GM19099 (cell line): ENCODE measurements around the gene CFAP20.
A peak's percentile ranks its signal among the peaks of the same experiment; 100 is the strongest.

Experiments
- POLR2A ChIP-seq: IDR thresholded peaks from 3 replicates; pipeline ENCODE4 v1.6.1; 2011; ENCODE audit warnings: low read depth; ENCODE audit not compliant: insufficient read length; ENCODE audit errors: extremely low read depth

CFAP20 gene

DNA sequence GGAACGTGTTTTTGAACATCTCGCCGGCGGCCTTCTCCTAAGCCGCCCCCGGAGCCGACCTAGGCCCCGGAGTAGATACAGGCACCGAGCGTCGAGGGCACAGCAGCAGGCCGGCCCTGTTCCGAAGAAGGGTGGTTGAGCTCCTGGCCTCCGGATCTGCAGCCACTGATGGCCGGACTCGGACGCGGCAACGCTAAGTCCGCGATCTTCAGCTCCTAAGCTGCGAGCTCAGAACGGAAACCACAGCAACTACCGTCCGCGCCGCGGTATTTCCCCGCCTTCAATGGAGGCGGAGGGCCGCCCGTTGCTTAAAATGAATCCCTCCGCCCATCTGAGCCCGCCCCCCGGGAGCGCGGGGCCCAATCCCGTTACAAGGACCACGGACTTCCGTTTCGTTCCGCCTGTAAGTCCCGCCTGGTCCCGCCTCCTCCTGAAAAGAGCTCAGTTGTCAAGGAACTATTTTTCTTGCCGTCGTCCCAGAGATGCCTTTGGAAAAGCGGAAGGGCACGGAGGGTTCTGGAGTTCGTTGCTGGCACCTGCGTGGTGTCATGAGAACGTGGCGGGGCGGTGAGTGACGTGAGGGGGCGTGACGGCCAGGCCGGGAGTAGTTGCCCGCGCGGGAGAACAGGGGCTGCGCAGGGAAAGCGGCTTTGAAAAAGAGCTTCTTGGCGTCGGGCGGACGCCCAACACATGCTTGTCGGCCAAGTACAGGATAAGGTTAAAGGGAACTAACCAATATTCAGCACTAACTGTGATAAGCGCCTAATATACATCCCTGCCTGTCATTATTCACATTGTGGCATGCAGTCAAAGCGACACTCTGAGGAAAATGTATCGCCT lies at the start of gene CFAP20:
CFAP20 (minus strand) TSS at position 285 of the 840 bp plus-strand sequence; CDS start at position 19, 266 bp downstream.
- TF ChIP-seq POLR2A, result peak; percentile 88

DNA sequence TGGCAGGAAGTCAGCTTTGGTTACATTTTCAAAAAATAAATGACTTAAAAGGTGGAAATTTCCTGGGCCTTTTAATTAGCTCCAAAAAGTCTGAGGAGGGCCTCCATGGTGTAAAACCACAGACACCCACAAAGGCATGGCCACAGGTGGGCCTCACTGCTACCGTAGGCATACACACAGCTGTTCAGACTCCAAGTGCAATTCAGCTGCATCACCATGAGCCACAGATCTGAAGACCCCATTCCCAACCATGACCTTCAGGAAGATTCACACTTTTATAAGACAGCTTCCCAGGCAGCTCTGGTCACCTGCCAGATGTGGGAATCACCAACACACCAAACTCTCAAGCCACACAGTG lies 48.2 kb upstream of the CFAP20 start:
- no peak for TF ChIP-seq POLR2A

DNA sequence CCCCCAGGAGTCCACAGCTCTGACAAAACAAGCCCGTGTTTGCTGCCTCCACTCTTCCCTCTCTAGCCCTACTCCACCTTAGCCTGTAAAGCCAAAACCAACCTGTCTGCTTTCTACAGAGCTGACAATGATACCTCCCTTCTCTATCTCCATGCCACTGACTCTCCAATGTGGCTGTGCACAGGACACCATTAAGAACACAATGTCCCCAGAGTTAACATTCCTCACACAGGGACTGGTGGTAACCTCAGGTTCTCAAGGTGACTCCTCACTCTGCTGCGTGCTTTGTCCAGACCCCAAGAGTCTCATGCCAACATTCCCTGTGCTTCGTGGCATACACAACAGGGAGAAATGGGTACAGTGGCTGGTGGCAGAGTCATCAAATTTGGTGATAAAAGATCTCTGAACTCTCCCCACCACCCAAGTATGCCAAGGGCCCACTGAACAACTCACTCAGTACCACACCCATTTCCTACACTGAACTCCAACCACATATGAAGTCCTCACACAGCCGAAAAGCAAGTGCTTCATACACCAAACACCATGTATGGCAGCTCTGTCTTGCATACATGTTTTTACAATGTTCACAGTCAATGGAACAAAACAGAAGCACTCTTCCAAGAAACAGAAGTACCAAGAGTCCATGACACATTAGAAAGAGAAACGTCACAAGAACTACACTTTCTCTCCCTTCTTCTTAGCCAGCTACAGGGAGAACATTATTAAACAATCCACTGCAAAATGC lies 47.6 kb upstream of the CFAP20 start:
- no peak for TF ChIP-seq POLR2A

DNA sequence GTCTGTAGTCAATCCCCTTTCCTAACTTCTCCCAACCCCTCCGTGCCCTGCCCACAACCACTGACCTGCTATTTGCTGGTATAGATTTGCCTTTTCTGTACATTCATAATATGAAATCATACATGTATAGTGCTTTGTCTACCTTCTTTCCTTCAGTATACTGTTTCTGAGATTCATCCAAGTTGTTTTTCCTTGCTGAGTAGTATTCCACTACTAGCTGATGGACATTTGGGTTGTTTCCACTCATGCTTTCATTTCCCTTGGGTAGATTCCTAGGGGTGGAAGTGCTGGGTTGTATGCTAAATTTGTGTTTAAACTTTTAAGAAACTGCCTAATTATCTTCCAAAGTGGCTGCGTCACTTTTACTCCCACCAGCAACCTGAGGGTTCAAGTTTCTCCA lies 41.0 kb upstream of the CFAP20 start:
- no peak for TF ChIP-seq POLR2A

DNA sequence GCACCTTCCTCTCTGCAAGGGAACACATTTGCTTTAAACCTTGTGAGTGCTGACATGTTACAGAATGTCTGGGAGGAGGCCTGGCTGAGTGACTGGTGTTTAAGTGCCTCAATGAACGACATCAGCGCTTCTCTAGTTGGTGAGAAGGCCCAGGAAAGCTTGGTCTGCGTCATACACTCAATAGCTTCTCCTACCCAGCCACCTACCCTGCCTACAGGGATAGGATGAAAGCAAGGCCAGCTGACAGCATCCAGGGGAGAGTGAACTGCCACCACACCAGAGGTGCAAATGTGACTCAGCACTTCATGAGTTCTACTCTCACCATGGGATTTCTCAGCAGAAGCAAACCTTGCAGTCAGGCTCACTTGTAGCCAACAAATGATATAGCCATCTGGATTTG lies 31.7 kb upstream of the CFAP20 start:
- TF ChIP-seq POLR2A, result no peak

DNA sequence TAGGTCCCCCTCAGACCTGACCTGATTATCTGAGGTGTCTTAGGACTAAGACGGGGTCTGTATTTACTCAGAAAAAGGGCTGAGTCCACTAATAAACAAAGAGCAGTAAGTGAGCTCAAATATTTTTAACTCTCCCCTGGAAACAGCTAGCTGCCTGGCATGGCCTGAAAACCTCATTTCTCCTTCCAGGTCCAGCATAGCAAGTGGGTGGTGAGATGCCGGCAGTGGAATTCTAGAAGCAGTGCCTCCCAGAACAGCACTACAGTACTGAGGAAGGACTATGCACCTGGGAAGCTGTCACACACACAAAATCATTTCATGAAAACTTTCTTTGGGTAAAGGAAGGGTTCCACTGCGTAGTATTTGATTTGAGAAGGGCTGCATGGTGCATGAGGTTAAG lies 29.5 kb upstream of the CFAP20 start:
- TF ChIP-seq POLR2A, result no peak

DNA sequence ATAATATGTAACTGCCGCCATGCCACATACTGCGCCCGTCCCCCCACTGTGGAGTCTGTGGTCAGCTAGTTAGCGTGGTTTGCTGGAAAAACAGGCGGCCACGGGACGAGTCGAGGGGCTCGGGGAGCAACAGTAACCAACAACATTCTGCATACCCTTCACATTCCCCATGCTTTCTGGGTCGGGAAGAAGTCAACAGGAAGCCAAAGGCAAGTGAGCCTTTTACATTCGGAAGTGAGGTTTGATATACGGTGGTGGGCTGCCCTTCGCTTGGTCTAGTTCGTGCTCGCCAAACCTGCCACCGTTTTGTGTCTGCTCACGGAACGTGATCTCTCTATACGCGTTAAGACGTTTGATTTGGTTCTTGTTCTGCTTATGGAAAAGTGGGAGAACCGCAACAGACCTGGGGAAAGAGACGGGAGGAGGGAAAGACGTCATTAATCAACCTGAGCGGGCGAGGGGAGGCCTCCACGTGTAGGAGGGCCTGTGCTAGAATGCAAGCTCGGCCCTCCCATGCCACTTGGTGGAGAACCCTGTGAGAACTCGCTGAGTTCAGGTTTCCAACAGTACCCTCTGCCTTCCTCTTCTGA lies 28.9 kb upstream of the CFAP20 start:
- no peak for TF ChIP-seq POLR2A

DNA sequence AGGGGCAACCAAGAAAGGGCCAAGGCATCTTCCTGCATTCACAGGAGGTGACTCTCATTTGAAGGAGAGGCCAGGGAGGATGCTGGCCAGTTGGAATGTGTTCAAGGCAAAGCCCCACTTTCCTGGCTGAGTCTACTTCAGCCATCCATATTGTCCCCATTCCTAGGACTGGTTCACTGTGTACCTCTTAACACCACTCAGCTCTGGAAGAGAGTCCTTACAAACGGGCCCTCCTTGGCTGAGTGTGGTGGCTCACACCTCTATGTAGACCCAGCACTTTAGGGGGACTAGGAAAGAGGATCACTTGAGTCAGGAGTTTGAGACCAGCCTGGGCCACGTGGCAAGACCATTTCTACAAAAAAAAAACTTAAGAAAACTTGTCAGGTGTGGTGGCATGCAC lies 28.1 kb upstream of the CFAP20 start:
- no peak for TF ChIP-seq POLR2A

DNA sequence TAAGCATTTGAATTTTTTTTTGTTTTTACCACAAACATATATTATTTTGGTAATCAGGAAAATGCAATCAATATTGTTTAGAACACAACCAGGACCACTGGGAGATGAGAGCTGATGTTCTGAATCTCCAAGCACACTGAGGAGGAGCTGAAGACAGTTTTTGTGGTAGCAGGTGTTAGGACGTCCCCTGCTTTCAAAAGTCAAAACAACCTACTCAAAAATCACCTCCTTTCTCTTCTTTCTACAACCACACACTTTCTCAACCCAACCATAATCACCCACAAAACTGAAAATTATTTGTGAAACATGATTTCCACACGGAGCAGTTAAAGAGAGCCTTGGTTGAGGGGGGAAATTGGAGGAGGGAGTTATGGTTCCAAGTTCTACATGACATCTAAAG lies 26.7 kb upstream of the CFAP20 start:
- no peak for TF ChIP-seq POLR2A

DNA sequence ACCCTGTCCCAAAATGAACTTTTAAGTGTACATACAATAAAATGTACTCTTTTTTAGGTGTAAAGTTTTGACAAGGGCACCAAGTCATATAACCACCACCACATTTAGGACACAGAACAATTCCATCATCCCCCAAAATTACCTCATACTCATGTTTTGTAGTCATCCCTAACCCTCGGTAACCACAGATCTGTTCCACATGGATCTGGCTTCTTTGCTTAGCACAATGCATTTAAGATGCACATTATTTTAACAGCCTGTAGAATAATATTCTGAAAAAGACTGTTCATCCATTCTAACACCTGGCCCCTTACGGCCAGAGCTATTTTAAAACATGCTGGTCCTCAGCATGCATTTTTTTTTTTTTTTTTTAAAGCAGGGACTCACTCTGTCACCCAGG lies 25.2 kb upstream of the CFAP20 start:
- TF ChIP-seq POLR2A, result no peak

DNA sequence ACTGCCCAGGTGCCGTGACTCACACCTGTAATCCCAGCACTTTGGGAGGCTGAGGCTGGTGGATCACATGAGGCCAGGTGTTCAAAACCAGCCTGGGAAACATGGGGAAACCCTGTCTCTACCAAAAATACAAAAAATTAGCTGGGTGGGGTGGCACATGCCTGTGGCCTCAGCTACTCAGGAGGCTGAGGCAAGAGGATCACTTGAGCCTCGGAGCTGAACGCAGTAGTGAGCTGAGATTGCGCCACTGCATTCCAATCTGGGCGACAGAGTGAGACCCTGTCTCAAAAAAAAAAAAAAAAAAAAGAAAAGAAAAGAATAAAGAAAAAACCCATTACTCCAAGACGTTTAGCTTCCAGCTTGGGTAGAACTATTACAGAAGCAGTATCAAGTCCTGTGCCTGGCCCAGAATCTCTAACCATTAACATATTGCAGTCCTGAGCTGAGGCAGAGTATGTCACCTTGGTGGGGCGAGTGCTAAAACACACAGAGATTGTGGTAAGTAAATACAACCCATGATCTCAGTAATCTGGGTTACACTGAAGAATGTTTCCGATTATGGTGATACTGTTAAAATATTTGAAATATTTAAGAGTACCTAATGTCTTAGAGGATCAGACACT lies 23.2 kb upstream of the CFAP20 start:
- TF ChIP-seq POLR2A, result no peak

DNA sequence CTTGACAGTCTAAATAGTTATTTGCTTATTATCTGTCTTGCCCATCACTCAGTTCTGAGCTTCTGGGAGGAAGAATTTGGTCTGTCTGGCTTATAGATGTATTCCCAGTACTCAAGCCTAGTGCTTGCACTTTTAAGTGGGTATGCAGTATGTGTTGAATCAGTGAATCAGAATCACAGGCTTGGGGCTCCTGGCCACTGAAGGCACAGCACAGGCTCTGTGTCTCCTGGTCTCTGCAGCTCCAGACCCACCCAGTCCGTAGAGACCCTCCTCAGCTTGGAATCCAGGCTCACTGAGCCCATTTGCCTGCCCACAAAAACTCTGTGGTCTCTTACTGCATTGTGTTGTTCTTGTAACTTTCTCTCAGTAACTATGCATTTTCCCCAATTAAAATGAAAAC lies 19.3 kb upstream of the CFAP20 start:
- no peak for TF ChIP-seq POLR2A

DNA sequence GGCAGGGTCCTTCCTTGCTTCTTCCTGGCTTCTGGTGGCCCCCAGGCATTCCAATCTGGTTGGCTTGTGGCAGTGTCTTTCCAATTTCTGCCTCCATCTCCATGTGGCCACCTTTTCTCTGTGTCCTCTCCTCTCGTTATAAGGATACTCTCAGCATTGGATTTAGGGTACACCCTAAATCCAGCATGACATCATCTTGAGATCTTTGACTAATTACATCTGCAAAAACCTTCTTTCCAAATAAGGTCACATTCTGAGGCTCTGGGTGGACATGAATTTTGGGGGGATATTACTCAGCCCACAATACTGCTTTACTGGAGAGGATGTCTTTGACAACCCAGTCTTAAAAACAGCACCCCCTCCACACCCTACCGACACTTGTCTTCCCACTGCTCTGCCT lies 18.9 kb upstream of the CFAP20 start:
- TF ChIP-seq POLR2A, result no peak

DNA sequence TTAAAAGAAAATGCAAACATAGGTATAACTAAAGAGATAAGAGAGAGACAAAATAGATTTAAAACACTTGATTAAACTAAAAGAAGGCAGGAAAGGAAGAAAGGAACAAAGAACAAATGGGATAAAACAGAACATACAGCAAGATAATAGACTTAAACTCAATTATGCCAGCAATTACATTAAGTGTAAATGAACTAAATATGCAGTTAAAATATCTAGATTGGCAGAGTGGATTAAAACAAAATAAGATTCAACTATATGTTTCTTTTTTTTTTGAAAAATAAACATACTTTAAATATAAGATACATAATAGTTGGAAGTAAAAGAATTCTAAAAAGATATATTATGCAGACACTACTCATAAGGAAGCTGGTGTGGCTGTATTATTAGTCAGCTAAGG lies 9.7 kb upstream of the CFAP20 start:
- no peak for TF ChIP-seq POLR2A

DNA sequence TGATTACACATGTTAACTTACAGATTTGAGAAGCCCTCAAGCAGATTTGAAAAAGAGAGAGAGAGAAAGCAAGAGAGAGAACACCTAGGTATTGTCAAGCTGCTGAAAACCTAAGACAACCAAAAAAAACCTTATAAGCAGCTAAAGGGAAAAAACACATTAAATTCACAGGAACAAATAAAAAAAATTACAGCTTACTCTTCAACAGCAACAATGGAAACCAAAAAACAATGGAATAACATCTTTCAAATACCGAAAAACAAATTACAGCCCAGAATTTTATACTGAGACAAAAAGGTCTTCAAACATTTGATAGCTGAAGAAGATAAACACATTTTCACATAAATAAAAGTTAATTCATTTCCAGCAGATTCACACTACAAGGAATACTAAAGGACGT lies 8.4 kb upstream of the CFAP20 start:
- TF ChIP-seq POLR2A, result no peak

DNA sequence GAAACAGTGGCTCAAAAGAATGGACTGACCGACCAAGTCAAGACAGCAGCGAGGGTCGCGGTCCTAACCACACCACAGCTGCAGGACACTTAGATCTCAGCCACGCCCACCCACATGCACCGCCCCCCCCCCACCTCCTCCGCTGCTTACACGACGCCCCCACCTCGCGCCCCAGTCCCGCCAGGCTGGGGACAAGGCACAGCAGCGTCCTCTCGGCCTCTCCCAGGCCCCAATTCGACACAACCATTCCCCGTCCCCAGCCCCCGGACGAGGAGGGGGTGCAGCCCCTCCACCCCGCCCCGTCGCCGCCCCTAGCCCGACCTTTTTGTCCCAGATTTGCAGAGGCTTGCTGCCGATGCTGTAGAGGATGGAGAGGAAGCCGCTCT lies 477 bp downstream of the CFAP20 start:
- no peak for TF ChIP-seq POLR2A

DNA sequence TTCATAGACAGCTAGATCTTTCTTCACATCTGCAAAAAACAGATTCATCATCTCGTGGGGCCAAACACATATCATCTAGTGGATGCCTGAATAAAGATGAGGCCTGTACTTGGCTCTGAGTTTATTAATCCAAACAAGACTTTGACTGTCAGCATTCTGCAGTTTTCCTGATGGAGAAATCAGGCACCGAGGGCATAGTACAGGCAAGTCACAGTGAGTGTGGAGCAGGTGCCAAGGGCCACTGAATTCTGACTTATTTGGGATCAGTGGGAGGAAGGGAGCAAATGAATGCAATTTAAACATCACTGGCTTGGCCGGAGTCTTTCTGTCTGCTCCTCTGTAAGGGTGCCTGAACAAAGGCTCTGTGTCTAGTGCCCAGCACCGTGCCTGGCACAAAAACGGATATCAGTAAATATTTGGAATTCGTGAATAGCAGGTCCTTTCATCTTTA lies 975 bp downstream of the CFAP20 start:
- TF ChIP-seq POLR2A, result no peak
